ENCODE data around the gene GABRG3. TPM values are rescaled to one million over a fixed set of nuclear protein-coding genes. Genes with fewer than 3 reads are reported as not detected.

GABRG3 gene
- total RNA-seq, 1 experiment from 2014 or later: not detected

DNA sequence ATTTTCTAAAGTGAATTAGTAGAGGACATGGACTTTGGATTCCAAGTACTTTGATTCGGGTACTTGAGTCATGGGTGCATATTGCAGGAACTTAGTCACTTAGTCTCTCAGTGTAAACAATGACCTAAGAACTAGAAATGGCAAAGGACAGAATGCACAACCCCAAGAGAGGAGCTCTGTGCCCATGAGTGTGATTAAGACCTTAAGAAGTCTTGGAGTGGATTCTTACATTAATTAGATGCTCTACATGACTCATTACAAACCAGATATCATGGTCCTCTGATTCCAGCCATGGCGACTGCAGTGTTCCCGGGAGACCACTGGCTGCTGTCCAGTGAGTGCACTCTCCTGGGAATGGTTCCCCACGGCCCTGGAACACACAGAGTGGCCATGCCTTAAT lies 251.5 kb downstream of the GABRG3 start (continued):
- TF ChIP-seq ZFX (IDR thresholded peaks at IDR 0.05) (no peak), POLR2AphosphoS5 (IDR thresholded peaks at IDR 0.05; ENCODE audit: low read depth, low read length) (no peak), JUND (IDR thresholded peaks at IDR 0.05) (no peak)
- TF ChIP-seq, protein P1, sequence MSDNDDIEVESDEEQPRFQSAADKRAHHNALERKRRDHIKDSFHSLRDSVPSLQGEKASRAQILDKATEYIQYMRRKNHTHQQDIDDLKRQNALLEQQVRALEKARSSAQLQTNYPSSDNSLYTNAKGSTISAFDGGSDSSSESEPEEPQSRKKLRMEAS (IDR thresholded peaks at IDR 0.05): no peak

DNA sequence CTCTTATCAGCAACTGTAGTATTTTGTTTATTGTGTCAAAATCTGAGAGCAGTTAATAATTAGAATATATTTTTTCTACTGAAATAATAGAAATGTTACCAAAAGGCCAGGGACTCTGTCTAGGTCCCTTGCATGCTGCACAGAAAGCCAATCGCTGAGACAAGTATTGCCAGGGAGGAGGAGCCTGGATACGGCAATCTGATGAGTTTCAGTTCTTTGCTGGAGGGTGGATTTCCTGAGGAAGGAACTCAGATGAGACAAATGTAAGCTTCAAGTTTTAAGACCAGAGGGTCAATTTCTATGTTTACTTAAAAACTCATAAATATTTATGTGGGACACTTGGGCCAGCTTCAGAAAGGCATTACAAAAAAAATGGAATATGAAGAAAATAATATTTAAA lies 252.2 kb downstream of the GABRG3 start:
- no peaks in the 10 kb centered on the region for H3K4me1 ChIP-seq (ENCODE audit: control insufficient read depth in 1 of 2, insufficient read depth in 2 of 2, low read length in 2 of 2)
- no peaks in the 10 kb centered on the region for H3K79me2 ChIP-seq (ENCODE audit: insufficient read depth, low read length)
- ATAC-seq: no peak
- TF ChIP-seq SRF (IDR thresholded peaks at IDR 0.05; ENCODE audit: low read depth) (no peak), CEBPB (IDR thresholded peaks at IDR 0.05; ENCODE audit: low read depth) (no peak)
- no peak overlapping the region for H3K9ac ChIP-seq (ENCODE audit: low read length)
- ChIA-PET POLR2A (no interaction called here), CTCF (no interaction called here), RAD21 (ENCODE audit: low non-redundant PET in 1 of 2, low total read pairs in 2 of 2, uncharacterized antibody in 2 of 2, unreplicated experiment in 2 of 2) (no interaction called here)
- H3K36me3 ChIP-seq (ENCODE audit: control insufficient read depth in 1 of 2, insufficient read depth in 2 of 2, low read length in 2 of 2): no peaks in the 10 kb centered on the region
- H4K20me1 ChIP-seq (ENCODE audit: insufficient read depth): no peaks in the 10 kb centered on the region
- no peak overlapping the region for H3K4me3 ChIP-seq (replicated peaks in 1 of 2; ENCODE audit: low read depth in 1 of 2, low read length in 2 of 2)
- no peaks in the 10 kb centered on the region for H3K9me2 ChIP-seq (ENCODE audit: insufficient read depth)
- no peak overlapping the region for H3K4me2 ChIP-seq (ENCODE audit: low read length)
- H3K27ac ChIP-seq (ENCODE audit: low read depth, low read length): no peak overlapping the region
- no TSS peak for BruUV-seq (replicated peaks)
- no peak for DNase-seq (ENCODE audit: low read depth, low spot score)
- intact Hi-C loops (cut with micrococcal nuclease): no loop called here
- H2AFZ ChIP-seq (ENCODE audit: low read depth, low read length, poor library complexity, severe bottlenecking): no peak overlapping the region
- H3K27me3 ChIP-seq (ENCODE audit: insufficient read depth, low read length): no peaks in the 10 kb centered on the region
- H3K9me3 ChIP-seq (ENCODE audit: control insufficient read depth in 1 of 2, insufficient read depth in 1 of 2, low read depth in 1 of 2, low read length in 2 of 2): peaks cover 12 to 49% of the 10 kb centered on the region in 2 experiments; a peak in 2 of 4 replicates

DNA sequence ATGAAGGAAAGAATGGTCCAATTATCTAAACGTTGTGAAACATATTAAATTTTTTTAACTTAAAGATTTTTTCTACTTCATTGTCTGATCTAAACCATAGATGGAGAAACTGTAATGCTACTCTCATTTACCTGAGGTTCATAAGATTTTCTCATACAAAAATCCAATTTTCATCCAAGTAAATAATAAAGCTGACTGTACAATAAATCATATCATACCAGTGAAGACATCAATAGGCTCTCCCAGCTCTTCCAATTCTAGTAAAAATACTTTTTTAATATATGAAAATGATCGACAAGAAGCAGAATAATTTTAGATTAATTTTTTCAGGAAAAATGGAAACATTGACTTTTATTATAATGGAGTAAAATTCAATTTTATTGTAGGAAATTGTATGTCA lies 260.8 kb downstream of the GABRG3 start:
- ChIA-PET CTCF (no interaction called here), POLR2A (no interaction called here), RAD21 (ENCODE audit: low non-redundant PET in 1 of 2, low total read pairs in 2 of 2, uncharacterized antibody in 2 of 2, unreplicated experiment in 2 of 2) (no interaction called here)
- Histone ChIP-seq H3K27ac (ENCODE audit: low read depth, low read length) (no peak overlapping the region), H3K9me3 (ENCODE audit: control insufficient read depth in 1 of 2, insufficient read depth in 1 of 2, low read depth in 1 of 2, low read length in 2 of 2) (peaks cover 7 to 30% of the 10 kb centered on the region in 2 experiments; a peak in 2 of 4 replicates), H3K36me3 (ENCODE audit: control insufficient read depth in 1 of 2, insufficient read depth in 2 of 2, low read length in 2 of 2) (no peaks in the 10 kb centered on the region), H3K9ac (ENCODE audit: low read length) (no peak overlapping the region), H3K4me2 (ENCODE audit: low read length) (no peak overlapping the region), H3K79me2 (ENCODE audit: insufficient read depth, low read length) (no peaks in the 10 kb centered on the region), H4K20me1 (ENCODE audit: insufficient read depth) (no peaks in the 10 kb centered on the region), H3K27me3 (ENCODE audit: insufficient read depth, low read length) (no peaks in the 10 kb centered on the region), H3K4me1 (ENCODE audit: control insufficient read depth in 1 of 2, insufficient read depth in 2 of 2, low read length in 2 of 2) (no peaks in the 10 kb centered on the region), H3K4me3 (replicated peaks in 1 of 2; ENCODE audit: low read depth in 1 of 2, low read length in 2 of 2) (no peak overlapping the region), H2AFZ (ENCODE audit: low read depth, low read length, poor library complexity, severe bottlenecking) (no peak overlapping the region), H3K9me2 (ENCODE audit: insufficient read depth) (no peaks in the 10 kb centered on the region)
- DNase-seq (ENCODE audit: low read depth, low spot score): no peak
- ATAC-seq: no peak
- TF ChIP-seq, protein P2, sequence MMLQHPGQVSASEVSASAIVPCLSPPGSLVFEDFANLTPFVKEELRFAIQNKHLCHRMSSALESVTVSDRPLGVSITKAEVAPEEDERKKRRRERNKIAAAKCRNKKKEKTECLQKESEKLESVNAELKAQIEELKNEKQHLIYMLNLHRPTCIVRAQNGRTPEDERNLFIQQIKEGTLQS (IDR thresholded peaks at IDR 0.05): no peak
- TF ChIP-seq POLR2AphosphoS5 (IDR thresholded peaks at IDR 0.05; ENCODE audit: low read depth, low read length): no peak
- TF ChIP-seq, protein P3, sequence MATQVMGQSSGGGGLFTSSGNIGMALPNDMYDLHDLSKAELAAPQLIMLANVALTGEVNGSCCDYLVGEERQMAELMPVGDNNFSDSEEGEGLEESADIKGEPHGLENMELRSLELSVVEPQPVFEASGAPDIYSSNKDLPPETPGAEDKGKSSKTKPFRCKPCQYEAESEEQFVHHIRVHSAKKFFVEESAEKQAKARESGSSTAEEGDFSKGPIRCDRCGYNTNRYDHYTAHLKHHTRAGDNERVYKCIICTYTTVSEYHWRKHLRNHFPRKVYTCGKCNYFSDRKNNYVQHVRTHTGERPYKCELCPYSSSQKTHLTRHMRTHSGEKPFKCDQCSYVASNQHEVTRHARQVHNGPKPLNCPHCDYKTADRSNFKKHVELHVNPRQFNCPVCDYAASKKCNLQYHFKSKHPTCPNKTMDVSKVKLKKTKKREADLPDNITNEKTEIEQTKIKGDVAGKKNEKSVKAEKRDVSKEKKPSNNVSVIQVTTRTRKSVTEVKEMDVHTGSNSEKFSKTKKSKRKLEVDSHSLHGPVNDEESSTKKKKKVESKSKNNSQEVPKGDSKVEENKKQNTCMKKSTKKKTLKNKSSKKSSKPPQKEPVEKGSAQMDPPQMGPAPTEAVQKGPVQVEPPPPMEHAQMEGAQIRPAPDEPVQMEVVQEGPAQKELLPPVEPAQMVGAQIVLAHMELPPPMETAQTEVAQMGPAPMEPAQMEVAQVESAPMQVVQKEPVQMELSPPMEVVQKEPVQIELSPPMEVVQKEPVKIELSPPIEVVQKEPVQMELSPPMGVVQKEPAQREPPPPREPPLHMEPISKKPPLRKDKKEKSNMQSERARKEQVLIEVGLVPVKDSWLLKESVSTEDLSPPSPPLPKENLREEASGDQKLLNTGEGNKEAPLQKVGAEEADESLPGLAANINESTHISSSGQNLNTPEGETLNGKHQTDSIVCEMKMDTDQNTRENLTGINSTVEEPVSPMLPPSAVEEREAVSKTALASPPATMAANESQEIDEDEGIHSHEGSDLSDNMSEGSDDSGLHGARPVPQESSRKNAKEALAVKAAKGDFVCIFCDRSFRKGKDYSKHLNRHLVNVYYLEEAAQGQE (IDR thresholded peaks at IDR 0.05; ENCODE audit: low read depth): no peak
- TF ChIP-seq EZH2 (IDR thresholded peaks at IDR 0.05): no peak
- no peak for TF ChIP-seq SIN3A (IDR thresholded peaks at IDR 0.05; ENCODE audit: low read depth)
- no peak for TF ChIP-seq FOSL1 (IDR thresholded peaks at IDR 0.05; ENCODE audit: low read depth)
- TF ChIP-seq ZNF274 (IDR thresholded peaks at IDR 0.05; ENCODE audit: low read depth, low read length): no peak
- TF ChIP-seq JUND (IDR thresholded peaks at IDR 0.05): no peak
- no peak for TF ChIP-seq TCF7L2 (IDR thresholded peaks at IDR 0.05; ENCODE audit: borderline replicate concordance, extremely low read depth, insufficient read depth, insufficient read length)
- TF ChIP-seq RAD21 (IDR thresholded peaks at IDR 0.05; ENCODE audit: low read depth): no peak
- TF ChIP-seq ZFX (IDR thresholded peaks at IDR 0.05): no peak
- TF ChIP-seq ELF1 (IDR thresholded peaks at IDR 0.05; ENCODE audit: borderline replicate concordance, low read depth): no peak
- TF ChIP-seq POLR2A (IDR thresholded peaks at IDR 0.05; ENCODE audit: borderline replicate concordance, extremely low read depth, insufficient read depth, insufficient read length): no peak
- TF ChIP-seq EZH2phosphoT487 (IDR thresholded peaks at IDR 0.05; ENCODE audit: borderline replicate concordance): no peak
- no TSS peak for BruUV-seq (replicated peaks)
- intact Hi-C loops (cut with micrococcal nuclease): no loop called here

Data from HCT116 (cell line).